PC-3 (cell line): ENCODE data around the gene C3orf33.

Experiments used
- CTCF ChIP-seq: fragments of 300-600 bp; sonication (generic); conservative IDR thresholded peaks from 2 replicates; pipeline ENCODE4 v1.5.1; 2017; ENCODE audit warnings: antibody characterized with exemption, low read depth, mild to moderate bottlenecking, low read length
- EZH2 ChIP-seq: fragments of 300-600 bp; sonication (generic); IDR thresholded peaks from one replicate; pipeline ENCODE4 v1.6.1; 2017; ENCODE audit warnings: antibody characterized with exemption, mild to moderate bottlenecking, low read length; ENCODE audit not compliant: unreplicated experiment

GRCh38 chr3:155747946-155748290 lies 58.2 kb downstream of the C3orf33 start:
- TF ChIP-seq CTCF (no peak), EZH2 (no peak)
